ENCODE results near the gene MT1E.

GRCh38 chr16:56649820-56650219 is 24.2 kb downstream of the MT1E start:
- TF ChIP-seq CTCF (IDR thresholded peaks at IDR 0.05) = no peak
- no peak for TF ChIP-seq POLR2A (IDR thresholded peaks at IDR 0.05)

Data from testis (tissue), 2 donors.